GM23248 (cell line): ENCODE measurements around the gene STK24.

Experiments
- EZH2 ChIP-seq: fragments of 200-600 bp; sonication (generic); IDR thresholded peaks from 2 replicates; pipeline ENCODE4 v1.6.1; 2018; ENCODE audit warnings: antibody characterized with exemption, mild to moderate bottlenecking; ENCODE audit not compliant: insufficient read depth, poor library complexity, severe bottlenecking
- EZH2phosphoT487 ChIP-seq: fragments of 200-600 bp; sonication (generic); IDR thresholded peaks from 2 replicates; pipeline ENCODE4 v1.6.1; 2018; ENCODE audit warnings: antibody characterized with exemption, moderate library complexity, mild to moderate bottlenecking, low read depth; ENCODE audit not compliant: insufficient read depth

DNA sequence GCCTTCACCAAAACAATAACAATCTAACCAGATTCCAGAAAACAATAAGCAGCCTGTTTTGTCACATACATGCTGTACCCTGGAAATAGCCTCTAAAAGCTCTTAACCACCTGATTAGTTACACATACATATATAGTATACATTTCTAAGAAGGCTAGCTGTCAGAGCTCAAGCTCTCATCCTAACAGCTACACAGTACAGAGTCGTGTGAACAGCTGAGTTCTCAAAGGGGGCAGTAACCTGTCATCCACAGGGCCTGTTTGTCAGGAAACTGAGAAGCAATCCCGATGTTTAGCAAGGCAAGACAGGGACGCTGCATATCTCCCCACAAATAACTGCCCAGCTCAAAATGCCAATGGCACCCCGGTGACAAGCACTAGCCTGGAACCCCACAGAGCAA lies 56.9 kb downstream of the STK24 start:
- TF ChIP-seq EZH2 (no peak), EZH2phosphoT487 (no peak)
